HepG2 (cell line): ENCODE results near the gene SIT1. TPM values are rescaled to one million over a fixed set of nuclear protein-coding genes. Genes with fewer than 3 reads are reported as not detected.

Source experiments
- BATF2 ChIP-seq: sonication (generic); formaldehyde crosslinking; IDR thresholded peaks from 2 replicates; pipeline ENCODE4 v1.8.0; 2022; ENCODE audit warnings: mild to moderate bottlenecking, missing genetic modification reagents, moderate library complexity
- EZH2 ChIP-seq: conservative IDR thresholded peaks from 2 replicates; pipeline ENCODE4 v1.6.1; 2012; ENCODE audit warnings: mild to moderate bottlenecking, low read depth, low read length, moderate library complexity
- FOSL1 ChIP-seq: sonication (generic); formaldehyde crosslinking; IDR thresholded peaks from 2 replicates; pipeline ENCODE4 v1.9.0; 2021; ENCODE audit warnings: missing genetic modification reagents, borderline replicate concordance
- HNF4G ChIP-seq, 2 experiments: sonication (generic) in 1 of 2; formaldehyde crosslinking in 1 of 2; IDR thresholded peaks; 2 replicates each; pipeline versions ENCODE4 v1.4.0 to v1.6.1; 2011 to 2020; ENCODE audit warnings: borderline replicate concordance in 2 of 2, low read depth in 2 of 2, mild to moderate bottlenecking in 2 of 2, low read length in 1 of 2, missing genetic modification reagents in 1 of 2, moderate library complexity in 1 of 2
- LBX2 ChIP-seq: sonication (generic); formaldehyde crosslinking; IDR thresholded peaks from 2 replicates; pipeline ENCODE4 v1.5.0; 2020; ENCODE audit warnings: missing genetic modification reagents, mild to moderate bottlenecking, borderline replicate concordance
- MIER3 ChIP-seq: IDR thresholded peaks from 2 replicates; pipeline ENCODE4 v1.6.1; 2016; ENCODE audit warnings: missing compliant biosample characterization, borderline replicate concordance
- PAF1 ChIP-seq: IDR thresholded peaks from 2 replicates; pipeline ENCODE4 v1.6.1; 2016; ENCODE audit warnings: missing genetic modification reagents, missing compliant biosample characterization
- SSRP1 ChIP-seq: IDR thresholded peaks from 2 replicates; pipeline ENCODE4 v1.6.1; 2016; ENCODE audit warnings: control low read depth
- ZFP90 ChIP-seq: sonication (generic); formaldehyde crosslinking; IDR thresholded peaks from 2 replicates; pipeline ENCODE4 v1.8.0; 2022; ENCODE audit warnings: missing genetic modification reagents, mild to moderate bottlenecking, inconsistent platforms, borderline replicate concordance
- ZNF235 ChIP-seq: sonication (generic); formaldehyde crosslinking; IDR thresholded peaks from 2 replicates; pipeline ENCODE4 v1.8.1; 2023; ENCODE audit warnings: mild to moderate bottlenecking, missing genetic modification reagents, borderline replicate concordance
- ZNF407 ChIP-seq: sonication (generic); formaldehyde crosslinking; IDR thresholded peaks from one replicate; pipeline ENCODE4 v1.5.1; 2020; ENCODE audit warnings: mild to moderate bottlenecking, missing genetic modification reagents; ENCODE audit errors: not compliant biosample characterization
- ZNF550 ChIP-seq: sonication (generic); formaldehyde crosslinking; IDR thresholded peaks from 2 replicates; pipeline ENCODE4 v1.4.0; 2020; ENCODE audit warnings: mild to moderate bottlenecking, missing genetic modification reagents, borderline replicate concordance
- ZNF572 ChIP-seq: sonication (generic); formaldehyde crosslinking; IDR thresholded peaks from 2 replicates; pipeline ENCODE4 v1.5.1; 2020; ENCODE audit warnings: mild to moderate bottlenecking, missing genetic modification reagents
- ZSCAN29 ChIP-seq: sonication (generic); formaldehyde crosslinking; conservative IDR thresholded peaks from 2 replicates; pipeline ENCODE4 v1.4.0; 2020; ENCODE audit warnings: mild to moderate bottlenecking, missing genetic modification reagents
- polyA plus RNA-seq, 8 experiments: library from polyadenylated mRNA; depleted of rRNA in 3 of 8; stranded (reverse) in 7 of 8; unstranded in 1 of 8; fragments of >200 nt; fragmentation: Illumina TruSeq in 4 of 8; extraction: Trizol in 4 of 8; gene quantifications; 2 replicates each; pipeline versions ENCODE4 v1.2.1 to v1.2.3, GENCODE V29; 2011 to 2016; ENCODE audit warnings: low read depth in 4 of 8, missing spikeins in 1 of 8, mixed read lengths in 1 of 8; ENCODE audit not compliant: insufficient read depth in 1 of 8
- total RNA-seq, 5 experiments: library from RNA; depleted of rRNA; stranded (reverse); fragments of >200 nt; fragmentation: Illumina TruSeq; extraction: Trizol; gene quantifications; 2 replicates each; pipeline ENCODE4 v1.2.3, GENCODE V29; 2016; ENCODE audit warnings: low read depth in 1 of 5

The SIT1 gene
- total and polyA plus RNA-seq, 2 of the 13 experiments (the other 11 are each of a cell fraction or from before 2014, with no cell fraction given): 0.09 to 6.7 TPM

- TF ChIP-seq ZNF407 (no peak), HNF4G (IDR thresholded peaks at IDR 0.05; ENCODE audit: borderline replicate concordance, low read depth, low read length) (no peak), HNF4G (CRISPR knock-in tag; IDR thresholded peaks at IDR 0.05; ENCODE audit: borderline replicate concordance, low read depth) (0 out of 2 replicates have a peak, but pooled peaks have one; percentile 3), BATF2 (CRISPR knock-in tag) (no peak), ZNF572 (no peak), FOSL1 (CRISPR knock-in tag) (no peak), ZNF235 (CRISPR knock-in tag) (no peak), EZH2 (no peak), LBX2 (no peak), ZNF550 (CRISPR knock-in tag) (no peak), ZSCAN29 (CRISPR knock-in tag) (no peak), PAF1 (CRISPR knock-in tag) (no peak), ZFP90 (CRISPR knock-in tag) (peak; percentile 83; the same call in 1 of the 2 replicates), MIER3 (CRISPR knock-in tag) (peak; percentile 81; the same call in 1 of the 2 replicates), SSRP1 (CRISPR knock-in tag) (no peak)
These were observed 46.6 kb downstream of the SIT1 start (continued) for GRCh38 chr9:35603986-35604577.
